HEK293 (cell line): ENCODE results near the gene RBM39.

Source experiments
- CTCF ChIA-PET: fragments of 350-600 bp; formaldehyde crosslinking; extraction: SDS; loops from one replicate; lab custom pipeline; 2021; ENCODE audit warnings: antibody characterized with exemption; lab: Yijun Ruan, JAX
- POLR2A ChIA-PET: fragments of 300-600 bp; formaldehyde crosslinking; extraction: SDS; loops from one replicate; lab custom pipeline; 2020; ENCODE audit warnings: antibody characterized with exemption, inconsistent platforms; lab: Yijun Ruan, JAX
- H3K27ac ChIP-seq: fragments of 200-500 bp; sonication (Bioruptor generic); 2 replicates; pipeline ENCODE4 v1.5.1; 2014; ENCODE audit warnings: low read depth, low read length, control low read depth, inconsistent platforms; ENCODE audit errors: extremely low read depth
- H3K36me3 ChIP-seq, 2 experiments: fragments of 200-500 bp in 1 of 2; sonication (Bioruptor generic) in 1 of 2; 1 replicate in 1 of 2; 2 replicates in 1 of 2; pipeline ENCODE4 v1.5.1; 2014 to 2017; ENCODE audit warnings: inconsistent platforms in 2 of 2, low read length in 2 of 2; ENCODE audit not compliant: control insufficient read depth in 2 of 2, insufficient read depth in 1 of 2
- H3K4me1 ChIP-seq: fragments of 200-500 bp; sonication (Bioruptor generic); 2 replicates; pipeline ENCODE4 v1.5.1; 2014; ENCODE audit warnings: mild to moderate bottlenecking, low read length, inconsistent platforms; ENCODE audit not compliant: control insufficient read depth, insufficient read depth
- H3K4me3 ChIP-seq: 2 replicates; pipeline ENCODE4 v1.5.1; 2011; ENCODE audit warnings: low read depth, mild to moderate bottlenecking, control low read depth, low read length, moderate library complexity
- H3K9me3 ChIP-seq: fragments of 200-500 bp; sonication (Bioruptor generic); 2 replicates; pipeline ENCODE4 v1.5.1; 2014; ENCODE audit warnings: low read depth, low read length, inconsistent platforms; ENCODE audit not compliant: control insufficient read depth, insufficient read depth
- GLIS1 ChIP-seq: fragments of 450-650 bp; formaldehyde crosslinking; IDR thresholded peaks from 2 replicates; pipeline ENCODE4 v1.5.1; 2016; ENCODE audit warnings: missing biosample characterization, missing genetic modification characterization
- IKZF3 ChIP-seq: fragments of 450-650 bp; IDR thresholded peaks from 2 replicates; pipeline ENCODE4 v1.5.0; 2018; ENCODE audit warnings: missing biosample characterization, mild to moderate bottlenecking, missing genetic modification characterization, moderate library complexity
- KLF10 ChIP-seq: fragments of 450-650 bp; IDR thresholded peaks from 2 replicates; pipeline ENCODE4 v1.5.1; 2018; ENCODE audit warnings: missing biosample characterization, mild to moderate bottlenecking, missing genetic modification characterization
- PRDM1 ChIP-seq: fragments of 450-650 bp; formaldehyde crosslinking; IDR thresholded peaks from 2 replicates; pipeline ENCODE4; 2016; ENCODE audit warnings: missing biosample characterization, missing genetic modification characterization
- SP7 ChIP-seq: fragments of 450-650 bp; formaldehyde crosslinking; IDR thresholded peaks from 2 replicates; pipeline ENCODE4 v1.5.1; 2016; ENCODE audit warnings: missing biosample characterization, missing genetic modification characterization
- ZNF239 ChIP-seq: fragments of 450-650 bp; formaldehyde crosslinking; IDR thresholded peaks from 2 replicates; pipeline ENCODE4 v1.5.1; 2016; ENCODE audit warnings: missing biosample characterization, missing genetic modification characterization
- ZNF660 ChIP-seq: fragments of 450-650 bp; IDR thresholded peaks from 2 replicates; pipeline ENCODE4 v1.5.1; 2018; ENCODE audit warnings: missing biosample characterization, mild to moderate bottlenecking, missing genetic modification characterization
- ZNF701 ChIP-seq: fragments of 450-650 bp; formaldehyde crosslinking; IDR thresholded peaks from 2 replicates; pipeline ENCODE4 v1.5.1; 2016; ENCODE audit warnings: missing biosample characterization, missing genetic modification characterization
- TF ChIP-seq, protein P1 (sequence below): fragments of 450-650 bp; formaldehyde crosslinking; conservative IDR thresholded peaks from 2 replicates; pipeline ENCODE4 v1.5.1; 2016; ENCODE audit warnings: low read depth, missing biosample characterization, missing genetic modification characterization
- TF ChIP-seq, protein P2 (sequence below): fragments of 450-650 bp; formaldehyde crosslinking; IDR thresholded peaks from 2 replicates; pipeline ENCODE4; 2016; ENCODE audit warnings: missing biosample characterization, missing genetic modification characterization
- TF ChIP-seq, protein P3 (sequence below): fragments of 450-650 bp; formaldehyde crosslinking; IDR thresholded peaks from 2 replicates; pipeline ENCODE4 v1.5.1; 2016; ENCODE audit warnings: missing biosample characterization, missing genetic modification characterization

The RBM39 gene

DNA sequence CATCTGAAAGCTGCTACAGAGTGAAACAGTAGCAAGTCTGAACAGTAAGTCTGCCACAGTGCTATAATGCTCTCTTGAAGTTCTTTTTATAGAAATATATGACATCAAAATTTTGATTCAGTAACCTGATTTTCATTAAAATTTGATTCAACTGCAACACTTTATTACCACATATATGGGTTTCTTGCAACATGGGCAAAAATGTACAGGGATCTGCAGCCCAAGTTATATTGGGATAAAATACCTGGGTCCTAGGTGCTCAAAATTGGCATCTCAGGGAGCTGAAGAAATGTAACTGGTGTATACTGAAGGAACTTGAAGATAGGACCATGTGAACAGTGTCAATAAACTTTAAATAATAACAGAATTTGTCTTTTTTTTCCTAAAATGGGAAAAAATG is 32.0 kb downstream of the RBM39 start (continued):
- TF ChIP-seq, protein P1, sequence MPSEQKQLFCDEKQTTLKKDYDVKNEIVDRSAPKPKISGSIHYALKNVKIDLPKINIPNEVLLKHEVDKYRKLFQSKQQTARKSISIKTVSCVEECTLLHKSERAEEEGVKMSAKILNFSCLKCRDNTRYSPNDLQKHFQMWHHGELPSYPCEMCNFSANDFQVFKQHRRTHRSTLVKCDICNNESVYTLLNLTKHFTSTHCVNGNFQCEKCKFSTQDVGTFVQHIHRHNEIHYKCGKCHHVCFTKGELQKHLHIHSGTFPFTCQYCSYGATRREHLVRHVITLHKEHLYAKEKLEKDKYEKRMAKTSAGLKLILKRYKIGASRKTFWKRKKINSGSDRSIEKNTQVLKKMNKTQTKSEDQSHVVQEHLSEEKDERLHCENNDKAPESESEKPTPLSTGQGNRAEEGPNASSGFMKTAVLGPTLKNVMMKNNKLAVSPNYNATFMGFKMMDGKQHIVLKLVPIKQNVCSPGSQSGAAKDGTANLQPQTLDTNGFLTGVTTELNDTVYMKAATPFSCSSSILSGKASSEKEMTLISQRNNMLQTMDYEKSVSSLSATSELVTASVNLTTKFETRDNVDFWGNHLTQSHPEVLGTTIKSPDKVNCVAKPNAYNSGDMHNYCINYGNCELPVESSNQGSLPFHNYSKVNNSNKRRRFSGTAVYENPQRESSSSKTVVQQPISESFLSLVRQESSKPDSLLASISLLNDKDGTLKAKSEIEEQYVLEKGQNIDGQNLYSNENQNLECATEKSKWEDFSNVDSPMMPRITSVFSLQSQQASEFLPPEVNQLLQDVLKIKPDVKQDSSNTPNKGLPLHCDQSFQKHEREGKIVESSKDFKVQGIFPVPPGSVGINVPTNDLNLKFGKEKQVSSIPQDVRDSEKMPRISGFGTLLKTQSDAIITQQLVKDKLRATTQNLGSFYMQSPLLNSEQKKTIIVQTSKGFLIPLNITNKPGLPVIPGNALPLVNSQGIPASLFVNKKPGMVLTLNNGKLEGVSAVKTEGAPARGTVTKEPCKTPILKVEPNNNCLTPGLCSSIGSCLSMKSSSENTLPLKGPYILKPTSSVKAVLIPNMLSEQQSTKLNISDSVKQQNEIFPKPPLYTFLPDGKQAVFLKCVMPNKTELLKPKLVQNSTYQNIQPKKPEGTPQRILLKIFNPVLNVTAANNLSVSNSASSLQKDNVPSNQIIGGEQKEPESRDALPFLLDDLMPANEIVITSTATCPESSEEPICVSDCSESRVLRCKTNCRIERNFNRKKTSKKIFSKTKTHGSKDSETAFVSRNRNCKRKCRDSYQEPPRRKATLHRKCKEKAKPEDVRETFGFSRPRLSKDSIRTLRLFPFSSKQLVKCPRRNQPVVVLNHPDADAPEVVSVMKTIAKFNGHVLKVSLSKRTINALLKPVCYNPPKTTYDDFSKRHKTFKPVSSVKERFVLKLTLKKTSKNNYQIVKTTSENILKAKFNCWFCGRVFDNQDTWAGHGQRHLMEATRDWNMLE (tag by site-specific recombination) = no peak
- TF ChIP-seq, protein P2, sequence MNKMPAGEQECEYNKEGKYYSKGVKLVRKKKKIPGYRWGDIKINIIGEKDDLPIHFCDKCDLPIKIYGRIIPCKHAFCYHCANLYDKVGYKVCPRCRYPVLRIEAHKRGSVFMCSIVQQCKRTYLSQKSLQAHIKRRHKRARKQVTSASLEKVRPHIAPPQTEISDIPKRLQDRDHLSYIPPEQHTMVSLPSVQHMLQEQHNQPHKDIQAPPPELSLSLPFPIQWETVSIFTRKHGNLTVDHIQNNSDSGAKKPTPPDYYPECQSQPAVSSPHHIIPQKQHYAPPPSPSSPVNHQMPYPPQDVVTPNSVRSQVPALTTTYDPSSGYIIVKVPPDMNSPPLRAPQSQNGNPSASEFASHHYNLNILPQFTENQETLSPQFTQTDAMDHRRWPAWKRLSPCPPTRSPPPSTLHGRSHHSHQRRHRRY = no peak

DNA sequence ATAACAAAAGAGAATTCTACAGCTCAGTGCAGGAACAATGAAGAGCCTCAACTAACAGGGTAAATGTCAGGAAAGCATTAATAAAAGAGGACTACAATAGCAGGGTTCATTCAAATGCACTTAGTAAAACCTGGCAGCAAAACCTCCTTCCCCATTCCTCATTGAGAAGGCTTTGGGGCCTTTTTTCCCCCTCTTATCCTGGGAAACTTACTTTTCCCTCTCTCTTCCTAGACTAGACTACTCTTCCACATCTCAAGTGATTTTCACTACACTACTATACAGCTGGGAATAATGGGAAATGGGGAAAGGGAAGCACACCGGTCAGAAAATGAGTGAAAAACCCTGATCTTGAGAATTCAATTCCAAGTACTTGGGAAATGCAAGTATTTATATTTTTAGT is 32.8 kb downstream of the RBM39 start:
- Histone ChIP-seq H3K4me3 (no peak overlapping the region), H3K9me3 (no peaks in the 10 kb centered on the region), H3K4me1 (peaks cover 4% of the 10 kb centered on the region), H3K36me3 (peaks cover 80 to 97% of the 10 kb centered on the region in 2 experiments), H3K27ac (no peak overlapping the region)
- TF ChIP-seq IKZF3 (tag by site-specific recombination) (peak; percentile 42; the same call in 1 of the 2 replicates), KLF10 (no peak), ZNF701 (no peak), PRDM1 (peak; percentile 95)
- CTCF ChIA-PET = no interaction called here
- POLR2A ChIA-PET = no interaction called here

DNA sequence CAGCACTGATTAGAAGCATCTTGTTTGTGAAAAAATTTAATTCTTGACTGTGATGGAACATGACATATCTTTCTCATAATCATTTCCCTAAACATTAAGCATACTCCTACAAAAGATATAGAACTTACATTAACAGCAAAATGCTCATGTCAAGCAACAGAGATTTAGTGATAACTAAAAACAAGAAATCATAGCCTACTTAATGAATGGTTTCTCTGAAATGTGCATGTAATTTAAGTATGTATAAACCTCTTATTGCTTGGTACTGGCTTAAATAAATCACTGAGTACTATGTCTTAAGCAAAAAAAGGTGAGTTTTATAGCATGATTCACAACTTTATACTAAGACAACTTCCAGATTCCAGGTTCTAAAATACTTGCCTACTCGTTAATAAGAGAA is 33.6 kb downstream of the RBM39 start:
- Histone ChIP-seq H3K27ac (no peak overlapping the region), H3K36me3 (peaks cover 76 to 97% of the 10 kb centered on the region in 2 experiments), H3K4me1 (peaks cover 4% of the 10 kb centered on the region), H3K9me3 (no peaks in the 10 kb centered on the region), H3K4me3 (no peak overlapping the region)
- ChIA-PET CTCF (no interaction called here), POLR2A (interaction anchor here (0.5 to 1.7 kb wide), 3 partner anchors 9 to 86 kb away, joined by 3 to 7 read pairs (median 5); partner anchors contain the start of genes NFS1 and ROMO1)
- TF ChIP-seq ZNF660 (tag by site-specific recombination) (no peak), GLIS1 (tag by site-specific recombination) (no peak), ZNF239 (tag by site-specific recombination) (no peak), SP7 (0 out of 2 replicates have a peak, but pooled peaks have one; percentile 23)
- TF ChIP-seq, protein P3, sequence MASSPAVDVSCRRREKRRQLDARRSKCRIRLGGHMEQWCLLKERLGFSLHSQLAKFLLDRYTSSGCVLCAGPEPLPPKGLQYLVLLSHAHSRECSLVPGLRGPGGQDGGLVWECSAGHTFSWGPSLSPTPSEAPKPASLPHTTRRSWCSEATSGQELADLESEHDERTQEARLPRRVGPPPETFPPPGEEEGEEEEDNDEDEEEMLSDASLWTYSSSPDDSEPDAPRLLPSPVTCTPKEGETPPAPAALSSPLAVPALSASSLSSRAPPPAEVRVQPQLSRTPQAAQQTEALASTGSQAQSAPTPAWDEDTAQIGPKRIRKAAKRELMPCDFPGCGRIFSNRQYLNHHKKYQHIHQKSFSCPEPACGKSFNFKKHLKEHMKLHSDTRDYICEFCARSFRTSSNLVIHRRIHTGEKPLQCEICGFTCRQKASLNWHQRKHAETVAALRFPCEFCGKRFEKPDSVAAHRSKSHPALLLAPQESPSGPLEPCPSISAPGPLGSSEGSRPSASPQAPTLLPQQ = no peak
